NCI-H510A (cell line): Measurements from ENCODE around the gene FLNC.

Experiments used
- DNase-seq: peaks from one replicate; lab custom pipeline; 2025; lab: John Stamatoyannopoulos, UW

FLNC gene

DNA sequence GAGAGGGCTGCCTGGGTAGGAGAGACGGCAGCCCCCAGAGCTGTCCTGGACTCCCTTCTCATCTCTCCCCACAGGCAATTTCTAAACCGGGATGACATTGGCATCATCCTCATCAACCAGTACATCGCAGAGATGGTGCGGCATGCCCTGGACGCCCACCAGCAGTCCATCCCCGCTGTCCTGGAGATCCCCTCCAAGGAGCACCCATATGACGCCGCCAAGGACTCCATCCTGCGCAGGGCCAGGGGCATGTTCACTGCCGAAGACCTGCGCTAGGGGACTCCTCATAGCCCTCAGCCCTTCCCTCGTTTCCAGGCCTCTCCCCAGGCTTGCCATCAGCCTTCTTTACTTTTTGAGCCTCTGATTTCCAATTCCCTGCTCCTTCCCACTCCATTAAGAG, 35.1 kb downstream of the FLNC start:
- no peak for DNase-seq

- no peak for DNase-seq
These were observed 36.0 kb downstream of the FLNC start for GRCh38 chr7:128865996-128866877.

- no peak for DNase-seq
These were observed 37.0 kb downstream of the FLNC start for GRCh38 chr7:128867241-128867640.

GRCh38 chr7:128867842-128868623, 37.8 kb downstream of the FLNC start:
- DNase-seq: peak; percentile 48

DNA sequence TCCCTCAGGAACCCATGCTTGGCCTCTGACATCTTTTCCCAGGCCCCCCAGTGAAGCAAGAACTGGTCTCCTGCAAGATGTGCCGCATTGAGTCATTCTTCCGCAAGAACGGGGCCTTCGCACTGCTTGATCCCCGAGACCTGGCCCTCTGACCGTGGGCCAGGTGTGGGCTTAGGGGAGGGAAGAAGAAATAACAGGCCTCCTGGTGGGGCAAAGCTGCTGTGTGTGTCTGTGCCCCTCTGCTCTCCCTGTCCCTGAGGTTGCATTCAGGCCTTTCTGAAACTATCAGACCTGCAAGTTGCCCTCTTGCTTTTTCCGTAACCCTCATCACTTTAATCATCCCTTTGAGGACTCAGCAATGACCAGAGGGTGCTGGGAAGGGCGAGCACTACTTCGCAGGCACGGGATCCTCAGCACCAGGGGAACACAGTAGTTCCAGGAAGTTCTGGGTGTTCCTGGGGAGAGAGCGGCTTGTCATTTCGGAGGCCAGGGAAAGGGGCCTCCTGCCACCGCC, 38.5 kb downstream of the FLNC start:
- DNase-seq: no peak

GRCh38 chr7:128869138-128869943, 39.1 kb downstream of the FLNC start:
- DNase-seq: peak; percentile 25

DNA sequence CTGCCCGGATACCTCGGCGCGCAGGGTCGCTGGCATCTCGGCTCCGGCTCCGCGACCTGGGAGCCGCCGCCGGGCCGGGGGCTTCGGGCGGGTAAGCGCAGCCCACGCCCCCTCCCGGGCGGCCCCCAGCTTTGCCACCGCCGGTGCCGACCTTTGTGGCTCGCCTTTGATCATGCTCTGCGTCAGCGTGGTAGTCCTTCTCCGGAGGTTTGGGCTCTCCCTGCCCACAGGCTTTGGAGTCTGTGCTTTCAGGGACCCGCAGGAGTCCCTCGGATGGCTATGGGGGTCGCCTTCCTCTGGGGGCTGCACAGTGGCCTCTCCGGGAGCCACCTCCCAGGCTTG, 39.7 kb downstream of the FLNC start:
- no peak for DNase-seq

- DNase-seq: no peak
These were observed 40.8 kb downstream of the FLNC start for GRCh38 chr7:128871050-128871449.

GRCh38 chr7:128872394-128872824, 42.2 kb downstream of the FLNC start:
- DNase-seq: no peak

GRCh38 chr7:128873234-128873633, 43.0 kb downstream of the FLNC start:
- no peak for DNase-seq

DNA sequence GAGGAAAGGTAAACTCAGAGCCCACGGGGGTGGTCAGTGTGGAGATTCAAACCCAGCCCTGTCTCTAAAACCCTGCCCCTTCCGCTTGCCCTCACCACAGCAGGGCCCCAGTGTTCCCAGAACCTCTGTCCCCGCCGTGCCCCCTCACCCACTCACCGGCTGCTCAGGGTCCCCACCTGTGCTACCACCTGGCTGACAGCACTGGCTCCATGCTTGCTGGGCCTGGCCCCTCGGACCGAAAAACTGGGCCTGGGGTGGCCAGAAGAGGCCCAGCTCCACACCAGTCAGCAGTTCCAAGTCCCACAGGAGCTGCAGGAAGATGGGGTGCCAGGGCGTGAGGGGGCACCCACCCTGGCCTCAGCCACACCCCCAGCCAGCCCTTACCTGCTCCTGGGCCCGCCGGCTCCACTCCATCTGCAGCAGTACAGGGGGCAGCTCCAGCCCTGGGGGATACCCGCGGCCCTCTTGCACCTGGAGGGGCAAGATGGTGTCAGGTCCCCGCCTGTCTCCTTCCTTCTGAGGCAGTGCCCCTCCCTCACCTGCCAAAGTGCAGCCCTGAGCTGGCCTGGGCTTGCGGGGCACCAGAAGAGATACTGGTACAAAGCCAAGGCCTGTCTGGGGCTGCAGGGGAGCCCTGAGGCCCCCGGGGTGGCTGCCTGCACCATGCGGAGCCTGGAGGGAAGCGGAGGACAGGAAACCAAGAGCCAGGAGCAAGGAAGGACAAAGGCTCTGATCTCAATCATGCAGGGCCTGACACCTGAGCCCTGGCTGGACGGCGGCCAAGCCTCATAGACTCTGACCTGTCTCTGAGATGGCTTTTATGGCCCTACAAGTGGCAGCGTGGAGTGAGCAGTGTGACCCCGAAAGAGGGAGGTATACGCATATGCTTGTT, 44.2 kb downstream of the FLNC start:
- peak; percentile 43 for DNase-seq

GRCh38 chr7:128875523-128875948, 45.3 kb downstream of the FLNC start:
- DNase-seq: no peak

DNA sequence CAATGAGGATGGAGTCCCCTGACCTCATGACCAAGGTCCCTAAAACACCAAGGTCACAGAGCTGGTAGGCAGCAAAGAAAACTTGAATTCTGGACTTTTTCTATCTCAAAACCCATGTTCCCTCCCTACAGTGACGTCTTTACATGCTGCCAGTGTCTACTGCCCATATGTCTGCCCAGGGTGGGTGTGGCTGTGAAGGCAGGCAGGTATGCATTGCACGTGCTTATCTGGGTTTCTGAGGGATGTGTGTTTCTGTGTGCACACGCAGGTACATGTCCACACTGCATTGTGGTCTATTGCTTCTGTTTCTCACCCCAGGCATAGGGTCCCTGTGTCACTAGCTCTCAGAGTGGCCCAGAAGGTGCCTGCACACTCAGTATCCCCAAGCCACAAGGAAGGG, 45.9 kb downstream of the FLNC start:
- DNase-seq: no peak

DNA sequence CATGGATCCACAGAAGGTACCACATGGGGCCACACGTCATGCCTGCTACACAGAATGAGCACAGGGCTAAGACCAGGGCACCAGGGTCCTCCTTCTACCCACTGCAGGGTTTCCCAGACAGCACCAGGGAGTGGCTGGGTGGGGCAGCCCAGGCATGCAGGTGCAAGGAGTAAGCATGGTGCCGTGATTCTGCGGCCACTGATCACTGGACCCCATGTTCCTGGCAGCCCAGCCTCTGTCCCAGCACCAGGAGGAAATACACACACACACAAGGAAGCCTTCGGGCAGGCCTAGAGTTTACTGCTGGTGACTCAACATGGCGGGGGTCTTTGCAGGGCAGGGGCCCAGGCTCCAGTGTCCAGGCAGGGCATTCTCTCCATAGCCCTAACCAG, 46.4 kb downstream of the FLNC start:
- DNase-seq: no peak

DNA sequence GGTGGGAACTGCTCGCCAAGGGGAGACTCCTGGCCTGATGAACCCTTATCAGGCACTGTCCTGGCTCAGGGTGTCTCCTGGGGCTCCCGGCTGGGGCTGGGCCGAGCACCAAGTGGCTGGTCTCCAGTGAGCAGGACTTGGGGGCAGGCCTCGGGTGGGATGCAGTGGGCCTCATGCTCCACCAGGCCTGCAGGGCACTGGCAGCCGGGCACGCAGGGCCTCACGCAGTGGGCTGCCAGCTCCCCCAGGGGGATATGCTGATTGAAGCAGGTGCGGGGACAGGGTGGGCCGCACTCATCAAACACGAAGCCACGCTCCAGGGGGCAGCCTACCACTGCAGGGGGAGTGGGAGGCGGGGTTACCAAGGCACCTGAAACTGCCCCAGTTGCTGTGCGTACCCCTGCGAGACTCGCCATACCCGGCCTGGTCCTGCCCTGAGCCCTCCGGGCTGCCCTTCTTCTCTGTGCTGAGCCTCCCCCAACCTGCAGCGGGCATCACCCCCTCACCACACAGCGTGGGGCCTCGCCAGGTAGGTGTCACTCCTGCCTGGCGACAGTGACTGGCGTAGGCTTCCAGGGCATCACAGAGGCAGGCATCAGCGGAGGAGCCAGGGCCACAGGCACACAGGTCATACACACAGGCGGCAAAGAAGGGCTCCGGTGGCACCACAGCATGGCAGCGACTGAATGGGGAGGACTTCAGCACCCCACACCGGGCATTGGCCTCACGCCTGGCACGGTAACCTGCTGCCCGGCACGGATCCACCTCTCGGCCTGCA, 47.0 kb downstream of the FLNC start:
- DNase-seq: no peak

- no peak for DNase-seq
These were observed 47.5 kb downstream of the FLNC start for GRCh38 chr7:128877756-128878120.

- DNase-seq: no peak
These were observed 48.3 kb downstream of the FLNC start for GRCh38 chr7:128878226-128879105.

GRCh38 chr7:128879461-128879938, 49.3 kb downstream of the FLNC start:
- no peak for DNase-seq
